ENCODE measurements around the gene CLSTN2.

DNA sequence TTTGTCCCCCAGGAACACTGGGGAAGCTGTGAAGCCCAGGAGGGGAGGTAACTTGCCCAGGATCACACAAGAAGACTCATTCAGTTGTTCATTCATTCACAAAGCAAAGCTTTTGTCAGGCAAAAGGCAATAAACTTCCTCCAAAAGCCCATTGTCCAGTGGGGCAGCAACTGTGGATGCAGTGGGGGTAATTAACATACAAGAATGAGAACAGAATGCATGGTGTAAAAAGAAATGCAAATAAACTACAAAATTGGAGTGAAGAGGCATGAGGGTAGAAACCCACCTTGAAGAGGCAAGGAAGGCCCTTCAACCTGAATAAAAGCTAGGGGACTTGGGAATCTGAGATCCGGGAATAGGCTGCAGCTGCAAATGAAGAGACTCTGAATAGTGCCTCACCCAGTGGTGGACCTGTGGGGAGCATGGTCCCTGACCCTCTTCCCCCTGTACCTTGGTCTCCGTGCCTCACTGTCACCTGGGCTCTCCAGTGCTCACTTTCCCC lies 363.6 kb downstream of the CLSTN2 start:
- TF ChIP-seq LEF1 (IDR thresholded peaks at IDR 0.05; ENCODE audit: borderline replicate concordance), result no peak
- no peak for TF ChIP-seq L3MBTL2 (conservative IDR thresholded peaks at IDR 0.05)
- TF ChIP-seq FOXM1 (IDR thresholded peaks at IDR 0.05; ENCODE audit: borderline replicate concordance), result no peak
- no peak for TF ChIP-seq FOXK2 (IDR thresholded peaks at IDR 0.05)
- no peak for TF ChIP-seq SP1 (IDR thresholded peaks at IDR 0.05)
- TF ChIP-seq NFRKB (IDR thresholded peaks at IDR 0.05), result no peak
- TF ChIP-seq FOXA1 (IDR thresholded peaks at IDR 0.05), result no peak
- no peak for TF ChIP-seq CTBP1 (IDR thresholded peaks at IDR 0.05; ENCODE audit: borderline replicate concordance)
- no peak for TF ChIP-seq HDGF (IDR thresholded peaks at IDR 0.05; ENCODE audit: borderline replicate concordance)
- no peak for TF ChIP-seq ARNT (IDR thresholded peaks at IDR 0.05)
- TF ChIP-seq SUZ12 (IDR thresholded peaks at IDR 0.05), result no peak
- TF ChIP-seq BHLHE40 (IDR thresholded peaks at IDR 0.05; ENCODE audit: borderline replicate concordance), result no peak
- TF ChIP-seq ZNF384 (IDR thresholded peaks at IDR 0.05), result no peak

Data from HEK293T (cell line).